DND-41 (cell line): ENCODE data around the gene PIK3R4.

ENCODE experiments used
- ATAC-seq: fragments of 200-7000 bp; cut with Tn5 transposase; 3 replicates; pipeline ENCODE4 v1.9.1; 2021; ENCODE audit warnings: low read depth; ENCODE audit not compliant: insufficient read depth
- DNase-seq: peaks from one replicate; pipeline ENCODE4 v3.0.0-alpha.2; 2020
- H2AFZ ChIP-seq: 2 replicates; pipeline ENCODE4 v1.6.0; 2012; ENCODE audit warnings: low read depth, low read length
- H3K27ac ChIP-seq: 2 replicates; pipeline ENCODE4 v1.5.1; 2012; ENCODE audit warnings: low read length, inconsistent platforms
- H3K27me3 ChIP-seq: fragments of 200-600 bp; sonication (generic); 2 replicates; pipeline ENCODE4 v1.6.0; 2012; ENCODE audit warnings: low read length, mild to moderate bottlenecking, inconsistent platforms; ENCODE audit not compliant: insufficient read depth, poor library complexity
- H3K36me3 ChIP-seq: 2 replicates; pipeline ENCODE4 v1.5.1; 2012; ENCODE audit warnings: low read length, inconsistent platforms; ENCODE audit not compliant: insufficient read depth
- H3K4me1 ChIP-seq: 2 replicates; pipeline ENCODE4 v1.5.1; 2012; ENCODE audit warnings: mild to moderate bottlenecking, low read length; ENCODE audit not compliant: insufficient read depth
- H3K4me2 ChIP-seq: 2 replicates; pipeline ENCODE4 v1.6.0; 2012; ENCODE audit warnings: mild to moderate bottlenecking, moderate library complexity, low read length, inconsistent platforms; ENCODE audit not compliant: insufficient read depth
- H3K4me3 ChIP-seq, 2 experiments: fragments of 200-600 bp in 1 of 2; shearing (Covaris generic) in 1 of 2; 2 replicates each; pipeline ENCODE4 v1.5.1; 2012 to 2016; ENCODE audit warnings: inconsistent platforms in 2 of 2, low read length in 2 of 2, mild to moderate bottlenecking in 2 of 2, low read depth in 1 of 2, moderate library complexity in 1 of 2
- H3K79me2 ChIP-seq: 2 replicates; pipeline ENCODE4 v1.6.0; 2012; ENCODE audit warnings: low read length, inconsistent platforms; ENCODE audit not compliant: insufficient read depth
- H3K9ac ChIP-seq: 2 replicates; pipeline ENCODE4 v1.6.0; 2012; ENCODE audit warnings: low read depth, mild to moderate bottlenecking, inconsistent platforms, low read length, moderate library complexity
- H3K9me3 ChIP-seq: 2 replicates; pipeline ENCODE4 v1.5.1; 2012; ENCODE audit warnings: low read length, moderate library complexity, mild to moderate bottlenecking, inconsistent platforms; ENCODE audit not compliant: insufficient read depth, severe bottlenecking
- H4K20me1 ChIP-seq: 2 replicates; pipeline ENCODE4 v1.6.0; 2012; ENCODE audit warnings: low read length; ENCODE audit not compliant: insufficient read depth
- EZH2 ChIP-seq: IDR thresholded peaks from 3 replicates; pipeline ENCODE4 v1.6.1; 2012; ENCODE audit warnings: borderline replicate concordance, low read depth, mild to moderate bottlenecking, moderate library complexity, low read length, inconsistent platforms; ENCODE audit not compliant: severe bottlenecking
- TF ChIP-seq, protein P1 (sequence below): IDR thresholded peaks from 2 replicates; pipeline ENCODE4 v1.5.1; 2012; ENCODE audit warnings: borderline replicate concordance, low read length, moderate library complexity, mild to moderate bottlenecking; ENCODE audit not compliant: poor library complexity, severe bottlenecking; ENCODE audit errors: extremely low read depth

Gene PIK3R4

GRCh38 chr3:130654091-130654490 is 92.5 kb downstream of the PIK3R4 start:
- Histone ChIP-seq H3K9ac (no peak overlapping the region), H3K4me3 (no peak overlapping the region), H3K4me2 (no peak overlapping the region), H2AFZ (no peak overlapping the region), H3K4me1 (no peaks in the 10 kb centered on the region), H3K9me3 (peaks cover 7% of the 10 kb centered on the region), H3K36me3 (no peaks in the 10 kb centered on the region), H3K27ac (no peak overlapping the region), H3K79me2 (no peaks in the 10 kb centered on the region), H4K20me1 (no peaks in the 10 kb centered on the region), H3K27me3 (no peaks in the 10 kb centered on the region)
- no peak for TF ChIP-seq EZH2
- TF ChIP-seq, protein P1, sequence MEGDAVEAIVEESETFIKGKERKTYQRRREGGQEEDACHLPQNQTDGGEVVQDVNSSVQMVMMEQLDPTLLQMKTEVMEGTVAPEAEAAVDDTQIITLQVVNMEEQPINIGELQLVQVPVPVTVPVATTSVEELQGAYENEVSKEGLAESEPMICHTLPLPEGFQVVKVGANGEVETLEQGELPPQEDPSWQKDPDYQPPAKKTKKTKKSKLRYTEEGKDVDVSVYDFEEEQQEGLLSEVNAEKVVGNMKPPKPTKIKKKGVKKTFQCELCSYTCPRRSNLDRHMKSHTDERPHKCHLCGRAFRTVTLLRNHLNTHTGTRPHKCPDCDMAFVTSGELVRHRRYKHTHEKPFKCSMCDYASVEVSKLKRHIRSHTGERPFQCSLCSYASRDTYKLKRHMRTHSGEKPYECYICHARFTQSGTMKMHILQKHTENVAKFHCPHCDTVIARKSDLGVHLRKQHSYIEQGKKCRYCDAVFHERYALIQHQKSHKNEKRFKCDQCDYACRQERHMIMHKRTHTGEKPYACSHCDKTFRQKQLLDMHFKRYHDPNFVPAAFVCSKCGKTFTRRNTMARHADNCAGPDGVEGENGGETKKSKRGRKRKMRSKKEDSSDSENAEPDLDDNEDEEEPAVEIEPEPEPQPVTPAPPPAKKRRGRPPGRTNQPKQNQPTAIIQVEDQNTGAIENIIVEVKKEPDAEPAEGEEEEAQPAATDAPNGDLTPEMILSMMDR = no peak
- DNase-seq (no peak), ATAC-seq (no peak)

DNA sequence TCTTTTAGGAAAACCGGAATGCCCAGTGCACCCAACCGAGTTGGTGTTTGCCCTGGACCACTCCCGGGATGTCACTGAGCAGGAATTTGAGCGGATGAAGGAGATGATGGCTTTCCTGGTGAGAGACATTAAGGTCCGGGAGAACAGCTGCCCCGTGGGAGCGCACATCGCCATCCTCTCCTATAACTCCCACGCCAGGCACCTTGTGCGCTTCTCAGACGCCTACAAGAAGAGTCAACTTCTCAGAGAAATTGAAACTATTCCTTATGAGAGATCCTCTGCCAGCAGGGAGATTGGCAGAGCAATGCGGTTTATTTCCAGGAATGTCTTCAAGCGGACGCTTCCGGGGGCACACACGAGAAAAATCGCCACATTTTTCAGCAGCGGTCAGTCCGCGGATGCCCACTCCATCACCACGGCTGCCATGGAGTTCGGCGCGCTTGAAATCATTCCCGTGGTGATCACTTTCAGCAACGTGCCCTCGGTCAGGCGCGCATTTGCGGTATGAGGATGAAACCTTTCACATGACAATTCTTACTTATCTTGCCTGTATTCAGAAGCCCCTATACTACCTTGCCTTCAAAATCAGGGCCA is 97.5 kb downstream of the PIK3R4 start:
- Histone ChIP-seq H3K4me2 (no peak overlapping the region), H3K9me3 (no peaks in the 10 kb centered on the region), H3K79me2 (no peaks in the 10 kb centered on the region), H3K36me3 (no peaks in the 10 kb centered on the region), H4K20me1 (no peaks in the 10 kb centered on the region), H3K9ac (no peak overlapping the region), H3K27ac (no peak overlapping the region), H3K4me1 (no peaks in the 10 kb centered on the region), H3K27me3 (no peaks in the 10 kb centered on the region), H2AFZ (no peak overlapping the region), H3K4me3 (no peak overlapping the region)
- DNase-seq (no peak), ATAC-seq (no peak)
- TF ChIP-seq, protein P1 = no peak
- TF ChIP-seq EZH2 = no peak

DNA sequence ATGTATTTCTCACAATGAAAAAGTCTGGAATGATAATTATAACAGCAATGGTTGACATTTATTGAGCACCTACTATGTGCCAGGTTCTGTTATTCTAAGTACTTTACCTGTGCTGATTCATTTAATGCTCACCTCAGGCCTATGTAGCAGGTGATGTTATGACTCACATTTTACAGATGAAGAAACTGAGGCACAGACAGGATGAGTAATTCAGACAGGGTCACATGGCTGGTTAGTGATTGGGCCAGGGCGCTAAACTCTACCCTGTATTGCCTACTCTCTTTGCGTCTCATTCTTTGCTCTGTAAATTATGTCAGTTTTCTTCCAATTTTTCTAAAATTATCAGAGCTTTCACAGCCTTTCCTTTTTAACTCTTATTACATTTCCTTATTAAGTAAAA is 98.3 kb downstream of the PIK3R4 start:
- Histone ChIP-seq H3K9me3 (no peaks in the 10 kb centered on the region), H3K9ac (no peak overlapping the region), H4K20me1 (no peaks in the 10 kb centered on the region), H3K4me1 (no peaks in the 10 kb centered on the region), H3K27me3 (no peaks in the 10 kb centered on the region), H3K27ac (no peak overlapping the region), H3K4me3 (no peak overlapping the region), H3K4me2 (no peak overlapping the region), H3K36me3 (no peaks in the 10 kb centered on the region), H3K79me2 (no peaks in the 10 kb centered on the region), H2AFZ (no peak overlapping the region)
- ATAC-seq = no peak
- TF ChIP-seq, protein P1 = no peak
- no peak for TF ChIP-seq EZH2
- no peak for DNase-seq
